ENCODE results near the gene OR51A4.
"Not testable (repeated sequence)": the region's sequence is repeated elsewhere in the genome, so short reads cannot be mapped to it uniquely, and the experiment has no call there.

DNA sequence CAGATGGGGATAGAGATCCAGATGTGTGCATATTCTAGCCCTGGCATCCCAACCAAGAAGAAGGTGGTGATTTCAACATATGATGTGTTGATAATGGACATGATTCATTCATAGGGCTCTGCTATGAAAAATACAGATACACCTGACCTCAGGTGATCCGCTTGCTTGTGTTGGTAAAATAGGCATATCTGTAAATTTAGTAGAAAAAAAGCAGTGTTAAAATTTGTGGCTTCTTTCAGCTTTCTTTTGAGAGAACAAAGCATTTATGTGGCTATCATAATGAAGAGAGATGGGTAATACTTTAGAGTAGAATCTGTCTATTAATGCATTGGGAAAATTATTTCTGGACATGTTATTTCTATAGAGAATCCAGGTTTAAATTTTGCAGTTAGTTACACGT lies 8.2 kb upstream of the OR51A4 start, which contains the start of gene OR51A2:
- TF ChIP-seq, protein P1, sequence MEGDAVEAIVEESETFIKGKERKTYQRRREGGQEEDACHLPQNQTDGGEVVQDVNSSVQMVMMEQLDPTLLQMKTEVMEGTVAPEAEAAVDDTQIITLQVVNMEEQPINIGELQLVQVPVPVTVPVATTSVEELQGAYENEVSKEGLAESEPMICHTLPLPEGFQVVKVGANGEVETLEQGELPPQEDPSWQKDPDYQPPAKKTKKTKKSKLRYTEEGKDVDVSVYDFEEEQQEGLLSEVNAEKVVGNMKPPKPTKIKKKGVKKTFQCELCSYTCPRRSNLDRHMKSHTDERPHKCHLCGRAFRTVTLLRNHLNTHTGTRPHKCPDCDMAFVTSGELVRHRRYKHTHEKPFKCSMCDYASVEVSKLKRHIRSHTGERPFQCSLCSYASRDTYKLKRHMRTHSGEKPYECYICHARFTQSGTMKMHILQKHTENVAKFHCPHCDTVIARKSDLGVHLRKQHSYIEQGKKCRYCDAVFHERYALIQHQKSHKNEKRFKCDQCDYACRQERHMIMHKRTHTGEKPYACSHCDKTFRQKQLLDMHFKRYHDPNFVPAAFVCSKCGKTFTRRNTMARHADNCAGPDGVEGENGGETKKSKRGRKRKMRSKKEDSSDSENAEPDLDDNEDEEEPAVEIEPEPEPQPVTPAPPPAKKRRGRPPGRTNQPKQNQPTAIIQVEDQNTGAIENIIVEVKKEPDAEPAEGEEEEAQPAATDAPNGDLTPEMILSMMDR (IDR thresholded peaks at IDR 0.05; ENCODE audit: insufficient read depth, low read depth, low read length): not testable (repeated sequence)
- TF ChIP-seq EZH2 (IDR thresholded peaks at IDR 0.05; ENCODE audit: insufficient read depth, low read length): not testable (repeated sequence)
